ENCODE measurements around the gene TBC1D20.
"Not testable (repeated sequence)": the region's sequence is repeated elsewhere in the genome, so short reads cannot be mapped to it uniquely, and the experiment has no call there.

The TBC1D20 gene

GRCh38 chr20:396252-396618 is 66.1 kb downstream of the TBC1D20 start:
- Mint-ChIP-seq H3K27me3 (no peaks in the 10 kb centered on the region), H3K4me1 (no peaks in the 10 kb centered on the region), H3K4me3 (no peak overlapping the region), H3K9me3 (no peaks in the 10 kb centered on the region), H3K27ac (ENCODE audit: low read depth) (no peak overlapping the region), H3K36me3 (ENCODE audit: insufficient read depth) (peaks cover 40% of the 10 kb centered on the region)
- ATAC-seq (replicated peaks; ENCODE audit: extremely low read depth, poor library complexity, severe bottlenecking), result no peak
- no peak for DNase-seq (ENCODE audit: low spot score in 2 of 2)

- not testable (repeated sequence) for H3K4me1 Mint-ChIP-seq; ATAC-seq (replicated peaks; ENCODE audit: extremely low read depth, poor library complexity, severe bottlenecking); DNase-seq (ENCODE audit: low spot score in 2 of 2); H3K27me3 Mint-ChIP-seq; H3K4me3 Mint-ChIP-seq; H3K9me3 Mint-ChIP-seq
- Mint-ChIP-seq H3K27ac (ENCODE audit: low read depth) (peak overlapping the region; percentile 53), H3K36me3 (ENCODE audit: insufficient read depth) (peaks cover 59% of the 10 kb centered on the region)
Measured at GRCh38 chr20:393296-393695, 69.0 kb downstream of the TBC1D20 start.

GRCh38 chr20:391041-391711 is 71.2 kb downstream of the TBC1D20 start:
- Mint-ChIP-seq H3K4me3 (no peak overlapping the region), H3K27ac (ENCODE audit: low read depth) (no peak overlapping the region), H3K9me3 (no peaks in the 10 kb centered on the region), H3K36me3 (ENCODE audit: insufficient read depth) (peaks cover 51% of the 10 kb centered on the region), H3K27me3 (no peaks in the 10 kb centered on the region), H3K4me1 (peaks cover 5% of the 10 kb centered on the region)
- DNase-seq (ENCODE audit: low spot score in 2 of 2) (no peak), ATAC-seq (replicated peaks; ENCODE audit: extremely low read depth, poor library complexity, severe bottlenecking) (no peak)

GRCh38 chr20:389220-389619 is 73.1 kb downstream of the TBC1D20 start:
- no peaks in the 10 kb centered on the region for H3K9me3 Mint-ChIP-seq
- H3K36me3 Mint-ChIP-seq (ENCODE audit: insufficient read depth), result peaks cover 50% of the 10 kb centered on the region
- H3K4me3 Mint-ChIP-seq, result no peak overlapping the region
- no peak for ATAC-seq (replicated peaks; ENCODE audit: extremely low read depth, poor library complexity, severe bottlenecking)
- H3K27me3 Mint-ChIP-seq, result no peaks in the 10 kb centered on the region
- no peak overlapping the region for H3K27ac Mint-ChIP-seq (ENCODE audit: low read depth)
- H3K4me1 Mint-ChIP-seq, result peaks cover 9% of the 10 kb centered on the region
- DNase-seq (ENCODE audit: low spot score in 2 of 2), result no peak

- H3K4me1 Mint-ChIP-seq, result peaks cover 15% of the 10 kb centered on the region
- H3K9me3 Mint-ChIP-seq, result no peaks in the 10 kb centered on the region
- no peaks in the 10 kb centered on the region for H3K27me3 Mint-ChIP-seq
- ATAC-seq (replicated peaks; ENCODE audit: extremely low read depth, poor library complexity, severe bottlenecking) (no peak), DNase-seq (ENCODE audit: low spot score in 2 of 2) (no peak)
- peaks cover 44% of the 10 kb centered on the region for H3K36me3 Mint-ChIP-seq (ENCODE audit: insufficient read depth)
- H3K4me3 Mint-ChIP-seq, result no peak overlapping the region
- H3K27ac Mint-ChIP-seq (ENCODE audit: low read depth), result no peak overlapping the region
Measured at GRCh38 chr20:388034-388994, 74.0 kb downstream of the TBC1D20 start.

- ATAC-seq (replicated peaks; ENCODE audit: extremely low read depth, poor library complexity, severe bottlenecking) (no peak), DNase-seq (ENCODE audit: low spot score in 2 of 2) (no peak)
- peaks cover 39% of the 10 kb centered on the region for H3K36me3 Mint-ChIP-seq (ENCODE audit: insufficient read depth)
- H3K4me3 Mint-ChIP-seq, result no peak overlapping the region
- H3K9me3 Mint-ChIP-seq, result no peaks in the 10 kb centered on the region
- no peaks in the 10 kb centered on the region for H3K27me3 Mint-ChIP-seq
- no peak overlapping the region for H3K27ac Mint-ChIP-seq (ENCODE audit: low read depth)
- H3K4me1 Mint-ChIP-seq, result peaks cover 15% of the 10 kb centered on the region
Measured at GRCh38 chr20:387520-387919, 74.8 kb downstream of the TBC1D20 start.

GRCh38 chr20:386634-387033 is 75.7 kb downstream of the TBC1D20 start:
- not testable (repeated sequence) for H3K9me3 Mint-ChIP-seq; H3K27me3 Mint-ChIP-seq; ATAC-seq (replicated peaks; ENCODE audit: extremely low read depth, poor library complexity, severe bottlenecking); H3K4me3 Mint-ChIP-seq; DNase-seq (ENCODE audit: low spot score in 2 of 2); H3K27ac Mint-ChIP-seq (ENCODE audit: low read depth)
- Mint-ChIP-seq H3K36me3 (ENCODE audit: insufficient read depth) (peaks cover 38% of the 10 kb centered on the region), H3K4me1 (peaks cover 15% of the 10 kb centered on the region)

Data from central memory CD8-positive, alpha-beta T cell (primary cell).